ENCODE results near the gene CREBZF.
A peak's percentile ranks its signal among the peaks of the same experiment; 100 is the strongest.

The CREBZF gene

DNA sequence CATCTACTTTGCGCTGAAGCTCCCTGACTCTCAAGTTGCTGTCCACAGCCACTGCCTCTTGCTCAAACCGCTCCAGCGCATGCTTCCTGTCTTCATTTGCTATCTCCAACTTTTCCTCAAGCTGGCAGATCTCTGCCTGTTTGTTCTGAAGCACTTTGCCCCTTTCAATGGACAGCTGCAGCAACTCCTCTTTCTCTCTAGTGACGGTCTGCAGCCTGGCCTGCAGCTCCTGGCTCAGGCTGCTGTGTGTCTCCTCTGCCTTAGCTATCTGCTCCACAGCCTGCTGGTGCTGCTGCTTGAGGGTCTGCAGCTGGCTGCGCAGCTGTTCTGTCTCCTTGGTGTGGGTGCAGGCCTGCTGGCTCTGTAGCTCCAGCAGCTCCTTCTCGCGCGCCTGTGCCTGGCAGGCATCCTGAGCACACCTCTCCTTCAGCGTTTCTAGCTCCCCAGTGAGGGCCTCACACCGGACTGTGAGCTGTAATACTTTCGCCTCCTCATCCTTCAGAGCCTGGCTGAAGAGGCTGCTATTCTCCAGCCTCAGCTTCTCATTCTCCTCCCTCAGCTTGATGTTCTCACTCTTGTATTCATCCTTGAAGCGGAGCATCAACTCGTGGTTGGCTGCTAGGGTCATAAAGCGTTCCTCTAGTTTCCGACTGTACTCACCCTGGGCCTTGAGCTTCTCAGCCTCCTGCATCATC is 20.3 kb upstream of the CREBZF start:
- DNase-seq: no peak
- H3K36me3 ChIP-seq (ENCODE audit: control insufficient read depth in 1 of 2, insufficient read depth in 2 of 2, low read depth in 1 of 2, low read length in 2 of 2): peaks cover 0 to 9% of the 10 kb centered on the region in 2 experiments
- no peak overlapping the region for H2BK12ac ChIP-seq (ENCODE audit: low read length in 2 of 2)
- peak overlapping the region; percentile 87 for H3K9ac ChIP-seq (ENCODE audit: low read length)
- no peaks in the 10 kb centered on the region for H3K4me1 ChIP-seq (ENCODE audit: control insufficient read depth, insufficient read depth, low read depth, low read length)
- no peak overlapping the region for H4K91ac ChIP-seq (ENCODE audit: low read length)
- no peak overlapping the region for H2BK15ac ChIP-seq (ENCODE audit: low read depth, poor library complexity, severe bottlenecking)
- H2AK5ac ChIP-seq (ENCODE audit: low read length, severe bottlenecking): no peak overlapping the region
- no peak overlapping the region for H3K27ac ChIP-seq (ENCODE audit: low read length, poor library complexity, severe bottlenecking)
- H3K4ac ChIP-seq (ENCODE audit: low read depth in 1 of 2, low read length in 2 of 2): no peak overlapping the region
- H2BK5ac ChIP-seq (ENCODE audit: low read depth, low read length, poor library complexity, severe bottlenecking): no peak overlapping the region
- WGBS: 87% methylated on average over 15 of the region's 15 CpGs
- H3K4me3 ChIP-seq (ENCODE audit: insufficient read depth in 1 of 2, low read depth in 1 of 2, low read length in 2 of 2): peak overlapping the region in 1 of 2 experiments; percentile 82
- no peak overlapping the region for H3K18ac ChIP-seq (ENCODE audit: low read depth in 1 of 2, low read length in 2 of 2)
- no peaks in the 10 kb centered on the region for H3K27me3 ChIP-seq (ENCODE audit: control insufficient read depth in 1 of 2, insufficient read depth in 1 of 2, low read length in 2 of 2)
- H4K8ac ChIP-seq (ENCODE audit: low read length): no peak overlapping the region
- H3K4me2 ChIP-seq (ENCODE audit: low read length, poor library complexity, severe bottlenecking): no peak overlapping the region
- H2BK120ac ChIP-seq (ENCODE audit: low read depth, low read length): no peak overlapping the region
- H3K23ac ChIP-seq (ENCODE audit: low read length in 2 of 2): no peak overlapping the region
- no peak overlapping the region for H2AFZ ChIP-seq (ENCODE audit: low read depth, low read length)
- no peaks in the 10 kb centered on the region for H3K9me3 ChIP-seq (ENCODE audit: control insufficient read depth, low read length)
- H3K14ac ChIP-seq (ENCODE audit: low read length in 2 of 2): peak overlapping the region in 1 of 2 experiments; percentile 57
- no peaks in the 10 kb centered on the region for H3K79me1 ChIP-seq (replicated peaks; ENCODE audit: low read length, poor library complexity, severe bottlenecking)

DNA sequence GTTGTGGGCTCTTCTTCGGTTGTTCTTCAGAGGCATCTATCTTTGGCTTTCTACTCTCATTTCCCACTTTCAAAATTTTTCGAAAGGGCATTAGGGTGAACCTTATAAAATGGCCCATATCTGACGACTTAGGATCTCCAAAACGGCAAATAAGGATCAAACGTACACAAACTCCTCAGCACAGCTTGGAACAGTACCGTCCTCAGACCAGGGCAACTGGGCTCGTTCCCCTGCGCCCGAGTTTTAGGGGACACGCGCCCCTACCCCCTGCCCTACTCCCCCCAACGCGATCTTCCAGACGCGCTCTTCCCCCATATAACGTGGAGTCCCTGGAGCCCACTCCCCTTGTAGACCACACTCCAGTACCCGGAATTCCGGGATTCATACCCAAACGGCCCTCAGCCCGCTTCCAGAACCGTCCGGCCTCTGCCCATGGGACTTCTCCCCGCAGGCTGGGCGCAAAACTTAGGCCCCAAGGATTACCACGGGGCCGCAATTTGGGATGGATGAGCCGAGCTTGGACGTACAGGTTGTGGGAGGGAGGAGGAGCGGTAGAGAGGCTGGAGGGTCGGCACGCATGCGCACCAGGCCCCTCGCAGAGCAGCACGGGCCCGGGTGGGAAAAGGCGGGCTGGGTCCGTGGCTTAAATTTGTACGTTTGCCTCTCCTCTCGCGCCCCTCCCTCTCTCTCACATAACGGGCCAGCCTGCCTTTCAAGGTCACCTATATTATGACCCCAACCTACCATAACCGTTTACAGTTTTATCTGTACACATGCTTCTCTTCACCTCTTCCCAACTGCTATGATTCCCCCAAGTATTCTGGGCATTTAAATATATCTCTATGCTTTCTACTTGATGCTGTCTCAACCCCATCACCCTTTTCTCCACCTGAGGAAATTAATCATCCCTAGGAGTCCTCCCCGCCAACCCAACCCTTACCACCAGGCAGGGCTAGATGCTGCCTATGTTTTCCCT is 17.7 kb upstream of the CREBZF start:
- DNase-seq: no peak
- WGBS: 95% methylated on average over 42 of the region's 43 CpGs
- H2BK15ac ChIP-seq (ENCODE audit: low read depth, poor library complexity, severe bottlenecking): peak overlapping the region; percentile 41
- H3K18ac ChIP-seq (ENCODE audit: low read depth in 1 of 2, low read length in 2 of 2): no peak overlapping the region
- no peaks in the 10 kb centered on the region for H3K4me1 ChIP-seq (ENCODE audit: control insufficient read depth, insufficient read depth, low read depth, low read length)
- H3K4me2 ChIP-seq (ENCODE audit: low read length, poor library complexity, severe bottlenecking): no peak overlapping the region
- H3K27ac ChIP-seq (ENCODE audit: low read length, poor library complexity, severe bottlenecking): no peak overlapping the region
- H2BK120ac ChIP-seq (ENCODE audit: low read depth, low read length): no peak overlapping the region
- no peak overlapping the region for H3K23ac ChIP-seq (ENCODE audit: low read length in 2 of 2)
- H3K14ac ChIP-seq (ENCODE audit: low read length in 2 of 2): no peak overlapping the region
- peaks cover 0 to 9% of the 10 kb centered on the region in 2 experiments for H3K36me3 ChIP-seq (ENCODE audit: control insufficient read depth in 1 of 2, insufficient read depth in 2 of 2, low read depth in 1 of 2, low read length in 2 of 2)
- no peak overlapping the region for H2AFZ ChIP-seq (ENCODE audit: low read depth, low read length)
- no peak overlapping the region for H4K8ac ChIP-seq (ENCODE audit: low read length)
- no peak overlapping the region for H2BK12ac ChIP-seq (ENCODE audit: low read length in 2 of 2)
- no peaks in the 10 kb centered on the region for H3K9me3 ChIP-seq (ENCODE audit: control insufficient read depth, low read length)
- H3K79me1 ChIP-seq (replicated peaks; ENCODE audit: low read length, poor library complexity, severe bottlenecking): no peaks in the 10 kb centered on the region
- H3K4ac ChIP-seq (ENCODE audit: low read depth in 1 of 2, low read length in 2 of 2): no peak overlapping the region
- no peak overlapping the region for H2AK5ac ChIP-seq (ENCODE audit: low read length, severe bottlenecking)
- H4K91ac ChIP-seq (ENCODE audit: low read length): no peak overlapping the region
- peak overlapping the region in 1 of 2 experiments; percentile 83 for H3K4me3 ChIP-seq (ENCODE audit: insufficient read depth in 1 of 2, low read depth in 1 of 2, low read length in 2 of 2)
- peak overlapping the region; percentile 92 for H3K9ac ChIP-seq (ENCODE audit: low read length)
- H3K27me3 ChIP-seq (ENCODE audit: control insufficient read depth in 1 of 2, insufficient read depth in 1 of 2, low read length in 2 of 2): no peaks in the 10 kb centered on the region
- no peak overlapping the region for H2BK5ac ChIP-seq (ENCODE audit: low read depth, low read length, poor library complexity, severe bottlenecking)

DNA sequence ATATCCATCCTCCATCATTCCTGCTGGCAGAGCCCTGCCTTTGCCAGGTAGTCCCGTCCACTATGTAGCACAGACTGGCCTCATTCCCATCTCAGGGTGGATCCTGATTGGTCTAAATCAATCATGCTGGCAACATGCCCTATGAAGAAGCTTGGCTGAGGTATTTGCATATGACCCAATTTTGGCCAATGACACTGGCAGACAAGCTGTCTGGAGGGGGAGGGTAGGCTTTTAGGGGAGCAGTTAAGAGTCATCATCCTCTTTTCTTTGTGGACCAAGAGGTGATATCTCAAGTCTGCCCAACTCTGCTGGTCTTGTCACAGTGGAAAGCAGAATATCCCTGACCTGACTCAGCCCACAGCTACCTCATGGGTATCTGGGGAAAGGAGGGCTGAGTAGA is 16.0 kb upstream of the CREBZF start:
- Histone ChIP-seq H2AFZ (ENCODE audit: low read depth, low read length) (no peak overlapping the region), H2BK15ac (ENCODE audit: low read depth, poor library complexity, severe bottlenecking) (no peak overlapping the region), H2BK120ac (ENCODE audit: low read depth, low read length) (no peak overlapping the region)

DNA sequence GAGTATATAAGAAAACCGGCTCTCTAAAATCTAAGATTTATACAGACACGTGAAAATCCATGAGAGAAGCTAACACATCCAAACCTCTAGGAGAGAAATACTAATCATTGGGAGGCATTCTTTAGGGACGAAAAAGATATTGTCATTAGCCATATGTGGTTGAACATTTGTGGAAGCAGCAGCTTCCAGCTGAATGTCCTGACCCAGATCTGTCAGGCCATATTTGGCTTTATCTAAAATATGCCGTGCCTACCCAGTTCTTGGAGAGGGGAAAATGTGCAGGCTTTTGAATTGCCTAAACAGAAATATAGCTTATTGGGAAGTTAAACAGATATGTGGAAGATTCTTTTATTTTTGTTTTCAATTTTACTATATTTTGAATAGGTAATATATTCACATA is 14.6 kb upstream of the CREBZF start:
- H3K4me3 ChIP-seq (ENCODE audit: insufficient read depth in 1 of 2, low read depth in 1 of 2, low read length in 2 of 2): no peak overlapping the region
- no peak overlapping the region for H3K4ac ChIP-seq (ENCODE audit: low read depth in 1 of 2, low read length in 2 of 2)
- DNase-seq: no peak
- no peak overlapping the region for H3K14ac ChIP-seq (ENCODE audit: low read length in 2 of 2)
- H3K23ac ChIP-seq (ENCODE audit: low read length in 2 of 2): no peak overlapping the region
- no peak overlapping the region for H3K27ac ChIP-seq (ENCODE audit: low read length, poor library complexity, severe bottlenecking)
- no peak overlapping the region for H2BK120ac ChIP-seq (ENCODE audit: low read depth, low read length)
- no peaks in the 10 kb centered on the region for H3K27me3 ChIP-seq (ENCODE audit: control insufficient read depth in 1 of 2, insufficient read depth in 1 of 2, low read length in 2 of 2)
- H3K9me3 ChIP-seq (ENCODE audit: control insufficient read depth, low read length): no peaks in the 10 kb centered on the region
- H2AK5ac ChIP-seq (ENCODE audit: low read length, severe bottlenecking): no peak overlapping the region
- H3K79me1 ChIP-seq (replicated peaks; ENCODE audit: low read length, poor library complexity, severe bottlenecking): no peaks in the 10 kb centered on the region
- H2BK15ac ChIP-seq (ENCODE audit: low read depth, poor library complexity, severe bottlenecking): no peak overlapping the region
- H3K36me3 ChIP-seq (ENCODE audit: control insufficient read depth in 1 of 2, insufficient read depth in 2 of 2, low read depth in 1 of 2, low read length in 2 of 2): no peaks in the 10 kb centered on the region
- H2BK12ac ChIP-seq (ENCODE audit: low read length in 2 of 2): no peak overlapping the region
- no peak overlapping the region for H3K4me2 ChIP-seq (ENCODE audit: low read length, poor library complexity, severe bottlenecking)
- no peak overlapping the region for H2AFZ ChIP-seq (ENCODE audit: low read depth, low read length)
- no peaks in the 10 kb centered on the region for H3K4me1 ChIP-seq (ENCODE audit: control insufficient read depth, insufficient read depth, low read depth, low read length)
- H3K18ac ChIP-seq (ENCODE audit: low read depth in 1 of 2, low read length in 2 of 2): no peak overlapping the region
- H2BK5ac ChIP-seq (ENCODE audit: low read depth, low read length, poor library complexity, severe bottlenecking): no peak overlapping the region
- H4K8ac ChIP-seq (ENCODE audit: low read length): no peak overlapping the region
- WGBS: 89% methylated on average over 2 of the region's 4 CpGs
- H3K9ac ChIP-seq (ENCODE audit: low read length): no peak overlapping the region
- H4K91ac ChIP-seq (ENCODE audit: low read length): no peak overlapping the region

More for the DNA sequence above, 16.0 kb upstream of the CREBZF start:
- H3K79me1 ChIP-seq (replicated peaks; ENCODE audit: low read length, poor library complexity, severe bottlenecking): no peaks in the 10 kb centered on the region
- H3K18ac ChIP-seq (ENCODE audit: low read depth in 1 of 2, low read length in 2 of 2): no peak overlapping the region
- no peak overlapping the region for H3K4ac ChIP-seq (ENCODE audit: low read depth in 1 of 2, low read length in 2 of 2)
- 90% methylated on average over 1 of the region's 1 CpG for WGBS
- no peak overlapping the region for H3K14ac ChIP-seq (ENCODE audit: low read length in 2 of 2)
- no peaks in the 10 kb centered on the region for H3K27me3 ChIP-seq (ENCODE audit: control insufficient read depth in 1 of 2, insufficient read depth in 1 of 2, low read length in 2 of 2)
- peaks cover 0 to 9% of the 10 kb centered on the region in 2 experiments for H3K36me3 ChIP-seq (ENCODE audit: control insufficient read depth in 1 of 2, insufficient read depth in 2 of 2, low read depth in 1 of 2, low read length in 2 of 2)
- no peaks in the 10 kb centered on the region for H3K9me3 ChIP-seq (ENCODE audit: control insufficient read depth, low read length)
- no peak overlapping the region for H2BK12ac ChIP-seq (ENCODE audit: low read length in 2 of 2)
- no peak overlapping the region for H3K4me3 ChIP-seq (ENCODE audit: insufficient read depth in 1 of 2, low read depth in 1 of 2, low read length in 2 of 2)
- H3K4me2 ChIP-seq (ENCODE audit: low read length, poor library complexity, severe bottlenecking): no peak overlapping the region
- no peaks in the 10 kb centered on the region for H3K4me1 ChIP-seq (ENCODE audit: control insufficient read depth, insufficient read depth, low read depth, low read length)
- H4K8ac ChIP-seq (ENCODE audit: low read length): no peak overlapping the region
- H2BK5ac ChIP-seq (ENCODE audit: low read depth, low read length, poor library complexity, severe bottlenecking): no peak overlapping the region
- no peak overlapping the region for H4K91ac ChIP-seq (ENCODE audit: low read length)
- H3K23ac ChIP-seq (ENCODE audit: low read length in 2 of 2): no peak overlapping the region
- H3K9ac ChIP-seq (ENCODE audit: low read length): no peak overlapping the region
- H3K27ac ChIP-seq (ENCODE audit: low read length, poor library complexity, severe bottlenecking): no peak overlapping the region
- no peak overlapping the region for H2AK5ac ChIP-seq (ENCODE audit: low read length, severe bottlenecking)
- DNase-seq: no peak

Measured in mesenchymal stem cell (in vitro differentiated cells and primary cell).